GM12878 (cell line): ENCODE data around the gene AKAP7. TPM values are rescaled to one million over a fixed set of nuclear protein-coding genes. Genes with fewer than 3 reads are reported as not detected.

Source experiments
- ATAC-seq: fragments of 200-7000 bp; cut with Tn5 transposase; 3 replicates; pipeline ENCODE4 v1.9.1; 2020; ENCODE audit warnings: mild to moderate bottlenecking, moderate library complexity
- BruUV-seq: library from RNA; stranded (reverse); fragments of 400-500 nt; replicated peaks from 2 replicates; lab custom pipeline; 2021; lab: Mats Ljungman, UMichigan
- CTCF ChIA-PET: fragments of 300-600 bp; sonication (Branson Sonifier 250); formaldehyde crosslinking; extraction: SDS; loops from one replicate; lab custom pipeline; 2021; ENCODE audit warnings: inconsistent platforms; lab: Yijun Ruan, JAX
- POLR2A ChIA-PET: fragments of 350-600 bp; formaldehyde crosslinking; extraction: SDS; loops from one replicate; lab custom pipeline; 2021; ENCODE audit warnings: inconsistent platforms; lab: Charles Lee
- RAD21 ChIA-PET: fragments of 300-600 bp; sonication (Branson Sonifier 250); formaldehyde crosslinking; loops from one replicate; lab custom pipeline; 2023; ENCODE audit warnings: antibody characterized with exemption; ENCODE audit not compliant: unreplicated experiment; lab: Charles Lee
- SMC1A ChIA-PET: fragments of 300-600 bp; sonication (Branson Sonifier 250); formaldehyde crosslinking; loops from one replicate; lab custom pipeline; 2023; ENCODE audit not compliant: unreplicated experiment, uncharacterized antibody; lab: Charles Lee
- DNase-seq: peaks from one replicate; pipeline ENCODE4 v3.0.0-alpha.2; 2011; ENCODE audit warnings: low read depth, low spot score
- FAIRE-seq: peaks from 3 replicates; lab custom pipeline; 2011; peaks lifted over from hg19 to GRCh38; lab: Jason Lieb, UNC
- H2AFZ ChIP-seq: 2 replicates; pipeline ENCODE4 v1.6.0; 2011; ENCODE audit warnings: low read depth, low read length, control low read depth; ENCODE audit not compliant: control insufficient read depth
- H3K27ac ChIP-seq: 2 replicates; pipeline ENCODE4 v1.5.1; 2011; ENCODE audit warnings: control low read depth; ENCODE audit not compliant: control insufficient read depth, insufficient read depth
- H3K27me3 ChIP-seq, 2 experiments: replicated peaks in 1 of 2; 2 replicates each; pipeline versions ENCODE4 v1.6.0 to v1.6.1; 2011; ENCODE audit warnings: low read length in 1 of 2; ENCODE audit not compliant: control insufficient read depth in 2 of 2, insufficient read depth in 2 of 2
- H3K36me3 ChIP-seq, 2 experiments: 2 replicates each; pipeline ENCODE4 v1.5.1; 2011; ENCODE audit warnings: low read length in 1 of 2; ENCODE audit not compliant: control insufficient read depth in 2 of 2, insufficient read depth in 2 of 2
- H3K4me1 ChIP-seq: 2 replicates; pipeline ENCODE4 v1.6.1; 2011; ENCODE audit warnings: mild to moderate bottlenecking, low read length, moderate library complexity, mixed read lengths; ENCODE audit not compliant: control insufficient read depth, insufficient read depth
- H3K4me2 ChIP-seq: 2 replicates; pipeline ENCODE4 v1.6.0; 2011; ENCODE audit warnings: control low read depth; ENCODE audit not compliant: control insufficient read depth, insufficient read depth
- H3K4me3 ChIP-seq: fragments of 200-600 bp; sonication (generic); 2 replicates; pipeline ENCODE4 v1.5.1; 2016
- H3K79me2 ChIP-seq: 2 replicates; pipeline ENCODE4 v1.6.0; 2011; ENCODE audit warnings: low read length; ENCODE audit not compliant: control insufficient read depth, insufficient read depth
- H3K9ac ChIP-seq: 2 replicates; pipeline ENCODE4 v1.8.0; 2011; ENCODE audit warnings: low read length, control low read depth, mixed read lengths; ENCODE audit not compliant: control insufficient read depth, insufficient read depth
- H3K9me3 ChIP-seq: replicated peaks from 3 replicates; pipeline ENCODE4 v1.5.1; 2011; ENCODE audit warnings: mild to moderate bottlenecking, low read length; ENCODE audit not compliant: control insufficient read depth, insufficient read depth
- H4K20me1 ChIP-seq: 2 replicates; pipeline ENCODE4 v1.6.0; 2011; ENCODE audit not compliant: control insufficient read depth, insufficient read depth
- ASH2L ChIP-seq: fragments of 300-600, 200-600 bp; sonication (generic); IDR thresholded peaks from 2 replicates; pipeline ENCODE4 v1.6.1; 2017; ENCODE audit warnings: low read depth, mild to moderate bottlenecking, borderline replicate concordance
- BCL3 ChIP-seq: IDR thresholded peaks from 2 replicates; pipeline ENCODE4 v1.6.1; 2011; ENCODE audit warnings: borderline replicate concordance, low read depth, mild to moderate bottlenecking, moderate library complexity, low read length; ENCODE audit not compliant: insufficient read depth, poor library complexity, severe bottlenecking
- BHLHE40 ChIP-seq, 2 experiments: fragments of 450-650 bp in 1 of 2; IDR thresholded peaks; 2 replicates each; pipeline ENCODE4 v1.6.1; 2011 to 2017; ENCODE audit warnings: low read depth in 2 of 2, borderline replicate concordance in 1 of 2, improper control_type of control experiment in 1 of 2, low read length in 1 of 2, mild to moderate bottlenecking in 1 of 2
- CHD2 ChIP-seq: IDR thresholded peaks from 2 replicates; pipeline ENCODE4 v1.6.1; 2011; ENCODE audit warnings: low read depth, low read length, improper control_type of control experiment, borderline replicate concordance
- CREM ChIP-seq: IDR thresholded peaks from 2 replicates; pipeline ENCODE4 v1.6.1; 2014; ENCODE audit warnings: antibody characterized with exemption, low read depth
- EED ChIP-seq: sonication (generic); IDR thresholded peaks from 2 replicates; pipeline ENCODE4 v1.6.1; 2016; ENCODE audit warnings: antibody characterized with exemption, low read depth
- ELK1 ChIP-seq: IDR thresholded peaks from 2 replicates; pipeline ENCODE4 v1.6.1; 2012; ENCODE audit warnings: low read depth, low read length, improper control_type of control experiment
- FOXK2 ChIP-seq: fragments of 450-650 bp; IDR thresholded peaks from 2 replicates; pipeline ENCODE4 v1.6.1; 2017; ENCODE audit warnings: mild to moderate bottlenecking, moderate library complexity
- IKZF1 ChIP-seq: fragments of 450-650 bp; conservative IDR thresholded peaks from 2 replicates; pipeline ENCODE4 v1.6.1; 2017; ENCODE audit warnings: antibody characterized with exemption, mild to moderate bottlenecking
- KLF5 ChIP-seq: fragments of 450-650 bp; IDR thresholded peaks from 2 replicates; pipeline ENCODE4 v1.6.1; 2014; ENCODE audit warnings: mild to moderate bottlenecking; ENCODE audit not compliant: partially characterized antibody
- MYB ChIP-seq: fragments of 150-350 bp; IDR thresholded peaks from 2 replicates; pipeline ENCODE4 v1.6.1; 2014; ENCODE audit warnings: mild to moderate bottlenecking, low read depth, low read length, borderline replicate concordance
- NFIC ChIP-seq: IDR thresholded peaks from 2 replicates; pipeline ENCODE4 v1.6.1; 2012; ENCODE audit warnings: low read depth, mild to moderate bottlenecking, inconsistent platforms, low read length, moderate library complexity
- NFYB ChIP-seq: IDR thresholded peaks from 2 replicates; pipeline ENCODE4 v1.6.1; 2011; ENCODE audit warnings: low read depth, mild to moderate bottlenecking, low read length, improper control_type of control experiment, moderate library complexity; ENCODE audit not compliant: insufficient read depth
- RAD51 ChIP-seq: fragments of 450-650 bp; IDR thresholded peaks from 2 replicates; pipeline ENCODE4 v1.6.1; 2016; ENCODE audit warnings: moderate library complexity, mild to moderate bottlenecking, inconsistent platforms
- STAT3 ChIP-seq: IDR thresholded peaks from 2 replicates; pipeline ENCODE4 v1.6.1; 2011; ENCODE audit warnings: low read depth, low read length, improper control_type of control experiment
- SUPT20H ChIP-seq: IDR thresholded peaks from 2 replicates; pipeline ENCODE4 v1.6.1; 2011; ENCODE audit warnings: low read depth, mild to moderate bottlenecking, low read length, moderate library complexity, borderline replicate concordance; ENCODE audit not compliant: control insufficient read depth
- YBX1 ChIP-seq: fragments of 450-650 bp; IDR thresholded peaks from 2 replicates; pipeline ENCODE4 v1.6.1; 2016; ENCODE audit warnings: antibody characterized with exemption
- ZNF207 ChIP-seq: fragments of 450-650 bp; IDR thresholded peaks from 2 replicates; pipeline ENCODE4 v1.6.1; 2014; ENCODE audit warnings: antibody characterized with exemption, mild to moderate bottlenecking, borderline replicate concordance
- WGBS: methylation state at CpG from one replicate; pipeline ENCODE4 v1.1.6; 2016; ENCODE audit warnings: low lambda C conversion rate; ENCODE audit not compliant: insufficient replicate concordance, insufficient coverage; ENCODE audit errors: missing lambda C conversion rate; 5-methylcytosine and 5-hydroxymethylcytosine counted together
- in situ Hi-C: fragments of 300-500 bp; cut with MboI; formaldehyde crosslinking; loops from 9 replicates; pipeline ENCODE4 v1.14.3; 2018; ENCODE audit warnings: mixed read lengths
- intact Hi-C: fragments of 100-400 bp; cut with micrococcal nuclease; formaldehyde crosslinking; loops from one replicate; pipeline ENCODE4 v1.14.2; 2022; ENCODE audit not compliant: unreplicated experiment
- polyA plus RNA-seq, 11 experiments: library from polyadenylated mRNA; depleted of rRNA in 4 of 11; unstranded in 6 of 11; stranded (reverse) in 5 of 11; fragments of >200 nt; fragmentation: Nextera tagmentation in 4 of 11; fragmentation: Illumina TruSeq in 1 of 11; extraction: Ambion mirVana in 4 of 11; extraction: Trizol in 1 of 11; gene quantifications; 1 replicate in 1 of 11; 2 replicates in 10 of 11; pipeline versions ENCODE4 v1.2.1 to v1.2.3, GENCODE V29; 2011 to 2016; ENCODE audit warnings: inconsistent platforms in 2 of 11, missing spikeins in 2 of 11, low read depth in 1 of 11
- total RNA-seq, 4 experiments: library from RNA; depleted of rRNA in 3 of 4; stranded (reverse); fragments of >200 nt in 3 of 4; fragmentation: Illumina TruSeq in 1 of 4; extraction: Trizol in 1 of 4; gene quantifications; 2 replicates each; pipeline versions ENCODE4 v1.2.1 to v1.2.3, GENCODE V29; 2013 to 2021

AKAP7 gene
- total and polyA plus RNA-seq, 10 of the 15 experiments (the other 5 are each of a cell fraction or from before 2014, with no cell fraction given): 0.06 to 0.58 (median 0.28) TPM; not detected in 1

- intact Hi-C loops (no loop called here), in situ Hi-C loops (no loop called here)
- H3K79me2 ChIP-seq: no peaks in the 10 kb centered on the region
- ChIA-PET POLR2A (no interaction called here), RAD21 (no interaction called here), CTCF (no interaction called here), SMC1A (no interaction called here)
- WGBS: 84% methylated on average over 4 of the region's 4 CpGs
- FAIRE-seq (no peak), ATAC-seq (no peak), DNase-seq (no peak)
- TF ChIP-seq NFIC: no peak
- TF ChIP-seq YBX1: no peak
- TF ChIP-seq FOXK2: no peak
- no peaks in the 10 kb centered on the region for H4K20me1 ChIP-seq
- H3K4me3 ChIP-seq: no peak overlapping the region
- H3K36me3 ChIP-seq: no peaks in the 10 kb centered on the region
- no peak overlapping the region for H3K9ac ChIP-seq
- BruUV-seq: no TSS peak
- H3K4me1 ChIP-seq: no peaks in the 10 kb centered on the region
- H3K27ac ChIP-seq: no peak overlapping the region
- no peaks in the 10 kb centered on the region for H3K27me3 ChIP-seq
- no peaks in the 10 kb centered on the region for H3K9me3 ChIP-seq
- no peak overlapping the region for H3K4me2 ChIP-seq
- no peak overlapping the region for H2AFZ ChIP-seq
Observed at GRCh38 chr6:131275273-131275672, 140.0 kb downstream of the AKAP7 start.

GRCh38 chr6:131277591-131277990, 142.3 kb downstream of the AKAP7 start:
- 35% methylated on average over 1 of the region's 1 CpG for WGBS
- Histone ChIP-seq H3K79me2 (no peaks in the 10 kb centered on the region), H3K36me3 (no peaks in the 10 kb centered on the region), H4K20me1 (no peaks in the 10 kb centered on the region), H3K9me3 (no peaks in the 10 kb centered on the region), H3K27ac (no peak overlapping the region), H3K27me3 (no peaks in the 10 kb centered on the region), H2AFZ (no peak overlapping the region), H3K4me1 (no peaks in the 10 kb centered on the region), H3K4me2 (no peak overlapping the region), H3K4me3 (no peak overlapping the region), H3K9ac (no peak overlapping the region)
- POLR2A ChIA-PET: no interaction called here
- BruUV-seq: no TSS peak
- CTCF ChIA-PET: no interaction called here
- FAIRE-seq: no peak
- intact Hi-C loops: no loop called here
- DNase-seq: no peak
- in situ Hi-C loops: no loop called here
- RAD21 ChIA-PET: no interaction called here
- SMC1A ChIA-PET: no interaction called here
- no peak for ATAC-seq
- TF ChIP-seq SUPT20H (no peak), STAT3 (no peak), KLF5 (no peak), BHLHE40 (IDR thresholded peaks at IDR 0.05; ENCODE audit: borderline replicate concordance in 1 of 2, low read depth in 2 of 2, low read length in 1 of 2) (no peak), NFYB (no peak), BCL3 (no peak), IKZF1 (no peak), FOXK2 (no peak), CREM (no peak), ASH2L (no peak), RAD51 (no peak), EED (no peak), ZNF207 (no peak), CHD2 (no peak), MYB (no peak), ELK1 (no peak)
